HL-60 (cell line): ENCODE results near the gene C1orf210.

Source experiments
- DNase-seq, 2 experiments: peaks; one replicate each; pipeline ENCODE4 v3.0.0-alpha.2; 2010 to 2020; ENCODE audit warnings: low read depth in 1 of 2, low spot score in 1 of 2
- H3K27ac ChIP-seq: fragments of 250-450 bp; sonication (Bioruptor Pico); replicated peaks from 2 replicates; pipeline ENCODE4 v1.5.1; 2020; ENCODE audit warnings: mild to moderate bottlenecking, moderate library complexity
- H3K27me3 ChIP-seq: fragments of 250-450 bp; sonication (Bioruptor Pico); 2 replicates; pipeline ENCODE4 v1.5.1; 2021; ENCODE audit warnings: mild to moderate bottlenecking, moderate library complexity; ENCODE audit not compliant: insufficient read depth, poor library complexity, severe bottlenecking
- H3K4me3 ChIP-seq: replicated peaks from 2 replicates; pipeline ENCODE4 v1.5.1; 2011; ENCODE audit warnings: mild to moderate bottlenecking, control low read depth, low read length; ENCODE audit not compliant: insufficient read depth
- GABPA ChIP-seq: IDR thresholded peaks from 2 replicates; pipeline ENCODE4 v1.6.1; 2012; ENCODE audit warnings: low read depth
- POLR2AphosphoS5 ChIP-seq: IDR thresholded peaks from 2 replicates; pipeline ENCODE4 v1.6.1; 2012; ENCODE audit warnings: low read depth
- SPI1 ChIP-seq: IDR thresholded peaks from 2 replicates; pipeline ENCODE4 v1.6.1; 2012; ENCODE audit warnings: low read depth, mild to moderate bottlenecking, borderline replicate concordance
- TF ChIP-seq, protein P1 (sequence below): IDR thresholded peaks from one replicate; pipeline ENCODE4 v1.5.1; 2011; ENCODE audit warnings: low read length, control low read depth, inconsistent platforms; ENCODE audit not compliant: insufficient read depth
- TF ChIP-seq, protein P2 (sequence below): IDR thresholded peaks from 2 replicates; pipeline ENCODE4 v1.6.1; 2012; ENCODE audit warnings: low read depth; ENCODE audit not compliant: insufficient replicate concordance

The C1orf210 gene

DNA sequence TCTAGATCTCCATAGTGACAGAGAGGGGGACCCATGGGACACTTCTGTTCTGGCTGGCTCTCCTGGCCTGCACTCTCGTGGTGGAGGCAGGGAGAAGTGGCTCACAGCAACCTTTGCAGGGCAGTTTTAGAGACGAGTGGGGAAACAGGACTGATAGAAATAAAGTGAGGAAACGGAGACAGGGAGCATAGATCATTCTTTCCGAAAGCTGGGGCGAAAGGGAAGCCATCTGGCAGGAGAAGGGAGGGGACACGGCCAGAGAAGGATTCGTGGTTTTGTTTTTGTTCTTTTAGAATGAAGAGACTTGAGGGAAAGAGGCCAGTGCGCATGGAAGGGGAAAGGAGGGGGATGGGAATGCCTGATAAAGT, 18.9 kb upstream of the C1orf210 start:
- Histone ChIP-seq H3K27ac (no peak overlapping the region), H3K4me3 (no peak overlapping the region), H3K27me3 (no peaks in the 10 kb centered on the region)
- TF ChIP-seq GABPA: no peak
- TF ChIP-seq, protein P1, sequence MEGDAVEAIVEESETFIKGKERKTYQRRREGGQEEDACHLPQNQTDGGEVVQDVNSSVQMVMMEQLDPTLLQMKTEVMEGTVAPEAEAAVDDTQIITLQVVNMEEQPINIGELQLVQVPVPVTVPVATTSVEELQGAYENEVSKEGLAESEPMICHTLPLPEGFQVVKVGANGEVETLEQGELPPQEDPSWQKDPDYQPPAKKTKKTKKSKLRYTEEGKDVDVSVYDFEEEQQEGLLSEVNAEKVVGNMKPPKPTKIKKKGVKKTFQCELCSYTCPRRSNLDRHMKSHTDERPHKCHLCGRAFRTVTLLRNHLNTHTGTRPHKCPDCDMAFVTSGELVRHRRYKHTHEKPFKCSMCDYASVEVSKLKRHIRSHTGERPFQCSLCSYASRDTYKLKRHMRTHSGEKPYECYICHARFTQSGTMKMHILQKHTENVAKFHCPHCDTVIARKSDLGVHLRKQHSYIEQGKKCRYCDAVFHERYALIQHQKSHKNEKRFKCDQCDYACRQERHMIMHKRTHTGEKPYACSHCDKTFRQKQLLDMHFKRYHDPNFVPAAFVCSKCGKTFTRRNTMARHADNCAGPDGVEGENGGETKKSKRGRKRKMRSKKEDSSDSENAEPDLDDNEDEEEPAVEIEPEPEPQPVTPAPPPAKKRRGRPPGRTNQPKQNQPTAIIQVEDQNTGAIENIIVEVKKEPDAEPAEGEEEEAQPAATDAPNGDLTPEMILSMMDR: no peak
- no peak for TF ChIP-seq SPI1
- TF ChIP-seq, protein P2, sequence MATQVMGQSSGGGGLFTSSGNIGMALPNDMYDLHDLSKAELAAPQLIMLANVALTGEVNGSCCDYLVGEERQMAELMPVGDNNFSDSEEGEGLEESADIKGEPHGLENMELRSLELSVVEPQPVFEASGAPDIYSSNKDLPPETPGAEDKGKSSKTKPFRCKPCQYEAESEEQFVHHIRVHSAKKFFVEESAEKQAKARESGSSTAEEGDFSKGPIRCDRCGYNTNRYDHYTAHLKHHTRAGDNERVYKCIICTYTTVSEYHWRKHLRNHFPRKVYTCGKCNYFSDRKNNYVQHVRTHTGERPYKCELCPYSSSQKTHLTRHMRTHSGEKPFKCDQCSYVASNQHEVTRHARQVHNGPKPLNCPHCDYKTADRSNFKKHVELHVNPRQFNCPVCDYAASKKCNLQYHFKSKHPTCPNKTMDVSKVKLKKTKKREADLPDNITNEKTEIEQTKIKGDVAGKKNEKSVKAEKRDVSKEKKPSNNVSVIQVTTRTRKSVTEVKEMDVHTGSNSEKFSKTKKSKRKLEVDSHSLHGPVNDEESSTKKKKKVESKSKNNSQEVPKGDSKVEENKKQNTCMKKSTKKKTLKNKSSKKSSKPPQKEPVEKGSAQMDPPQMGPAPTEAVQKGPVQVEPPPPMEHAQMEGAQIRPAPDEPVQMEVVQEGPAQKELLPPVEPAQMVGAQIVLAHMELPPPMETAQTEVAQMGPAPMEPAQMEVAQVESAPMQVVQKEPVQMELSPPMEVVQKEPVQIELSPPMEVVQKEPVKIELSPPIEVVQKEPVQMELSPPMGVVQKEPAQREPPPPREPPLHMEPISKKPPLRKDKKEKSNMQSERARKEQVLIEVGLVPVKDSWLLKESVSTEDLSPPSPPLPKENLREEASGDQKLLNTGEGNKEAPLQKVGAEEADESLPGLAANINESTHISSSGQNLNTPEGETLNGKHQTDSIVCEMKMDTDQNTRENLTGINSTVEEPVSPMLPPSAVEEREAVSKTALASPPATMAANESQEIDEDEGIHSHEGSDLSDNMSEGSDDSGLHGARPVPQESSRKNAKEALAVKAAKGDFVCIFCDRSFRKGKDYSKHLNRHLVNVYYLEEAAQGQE: no peak
- TF ChIP-seq POLR2AphosphoS5: no peak
- DNase-seq: no peak

DNA sequence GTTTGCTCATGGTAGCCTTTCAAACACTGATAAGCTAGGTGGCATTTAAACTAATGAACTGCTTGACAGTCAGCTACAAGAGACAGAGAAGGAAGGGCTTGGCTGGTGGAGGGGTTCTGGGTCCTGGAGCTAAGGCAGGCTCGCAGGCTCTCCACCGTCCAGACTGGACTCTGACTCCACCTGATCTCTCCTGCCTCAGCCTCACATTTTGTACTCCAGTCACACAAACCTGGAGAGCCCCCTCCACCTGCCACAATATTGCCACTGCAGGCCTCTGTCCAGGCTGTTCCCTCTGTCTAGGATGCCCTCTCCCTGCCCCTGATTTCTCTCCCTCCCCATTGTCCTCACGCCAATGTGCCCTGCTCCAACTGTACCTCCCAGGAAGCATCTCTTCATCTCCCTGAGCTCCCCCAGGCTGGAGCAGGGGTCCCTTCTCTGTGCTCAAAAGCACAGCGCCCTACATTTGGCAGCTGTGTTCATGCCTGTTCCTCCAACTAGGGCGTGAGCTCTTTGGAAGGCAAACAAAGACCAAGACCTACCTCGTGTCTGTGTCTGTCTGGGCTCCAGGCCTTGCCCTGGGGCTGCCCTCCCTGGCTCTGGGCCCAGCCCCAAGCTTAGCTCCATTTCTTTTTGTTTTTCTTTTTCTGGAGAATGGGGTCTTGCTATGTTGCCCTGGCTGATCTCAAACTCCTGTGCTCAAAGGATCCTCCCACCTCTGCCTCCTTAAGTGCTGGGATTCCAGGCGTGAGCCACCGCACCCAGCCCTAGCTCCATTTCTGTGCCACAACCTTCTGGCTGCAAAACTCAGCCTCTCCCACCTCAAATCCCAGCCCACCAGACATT, 18.3 kb upstream of the C1orf210 start:
- no peak for DNase-seq
- H3K27ac ChIP-seq: no peak overlapping the region
- no peak overlapping the region for H3K4me3 ChIP-seq
- TF ChIP-seq GABPA (no peak), SPI1 (no peak), POLR2AphosphoS5 (no peak)
- TF ChIP-seq, protein P1: no peak
- TF ChIP-seq, protein P2: no peak
- H3K27me3 ChIP-seq: no peaks in the 10 kb centered on the region

DNA sequence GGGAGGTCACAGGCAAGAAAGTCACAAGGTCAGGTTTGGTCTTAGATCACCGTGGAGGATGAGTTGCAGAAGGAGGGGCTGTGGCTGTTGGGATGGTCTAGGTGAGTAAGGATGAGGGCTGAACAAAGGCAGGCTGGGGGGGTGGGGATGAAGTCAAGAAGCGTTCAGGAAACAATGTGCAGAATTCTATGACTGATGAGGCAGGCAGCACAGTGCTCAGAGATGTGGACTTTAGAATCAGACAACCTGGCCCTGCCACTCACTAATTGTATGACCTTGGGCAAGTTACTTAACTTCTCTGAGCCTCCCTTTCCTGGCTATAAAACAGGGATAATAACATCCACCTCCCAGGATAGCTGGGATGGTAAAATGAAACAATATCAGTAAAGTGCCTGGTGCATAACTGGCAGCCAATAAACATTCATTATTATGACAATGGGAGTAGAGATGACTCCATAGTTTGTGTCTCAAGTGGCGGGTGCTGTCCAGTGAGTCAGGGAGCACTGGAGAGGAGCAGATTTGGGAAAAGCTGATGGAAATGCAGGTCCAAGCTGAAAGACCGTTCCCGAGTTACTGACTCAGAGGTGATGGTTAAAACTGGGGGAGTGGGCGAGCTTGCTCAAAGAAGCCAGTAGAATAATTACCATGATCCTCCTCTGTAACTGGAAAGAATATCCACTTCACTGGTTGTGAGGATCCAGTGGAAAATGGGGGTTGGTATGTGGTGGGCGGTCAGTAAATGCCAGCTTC, 17.5 kb upstream of the C1orf210 start:
- TF ChIP-seq GABPA (no peak), POLR2AphosphoS5 (no peak), SPI1 (no peak)
- TF ChIP-seq, protein P2: no peak
- TF ChIP-seq, protein P1: no peak
- Histone ChIP-seq H3K27ac (no peak overlapping the region), H3K27me3 (no peaks in the 10 kb centered on the region), H3K4me3 (no peak overlapping the region)
- DNase-seq: no peak
